ENCODE data around the gene MYLK.

- TF ChIP-seq CTCF (IDR thresholded peaks at IDR 0.05), result no peak
- no peak for TF ChIP-seq POLR2A (IDR thresholded peaks at IDR 0.05)
These were observed 15.3 kb upstream of the MYLK start for GRCh38 chr3:123899300-123899865.

Measured in lower leg skin (tissue), 3 donors.